ENCODE measurements around the gene ACTBL2.

The ACTBL2 gene

DNA sequence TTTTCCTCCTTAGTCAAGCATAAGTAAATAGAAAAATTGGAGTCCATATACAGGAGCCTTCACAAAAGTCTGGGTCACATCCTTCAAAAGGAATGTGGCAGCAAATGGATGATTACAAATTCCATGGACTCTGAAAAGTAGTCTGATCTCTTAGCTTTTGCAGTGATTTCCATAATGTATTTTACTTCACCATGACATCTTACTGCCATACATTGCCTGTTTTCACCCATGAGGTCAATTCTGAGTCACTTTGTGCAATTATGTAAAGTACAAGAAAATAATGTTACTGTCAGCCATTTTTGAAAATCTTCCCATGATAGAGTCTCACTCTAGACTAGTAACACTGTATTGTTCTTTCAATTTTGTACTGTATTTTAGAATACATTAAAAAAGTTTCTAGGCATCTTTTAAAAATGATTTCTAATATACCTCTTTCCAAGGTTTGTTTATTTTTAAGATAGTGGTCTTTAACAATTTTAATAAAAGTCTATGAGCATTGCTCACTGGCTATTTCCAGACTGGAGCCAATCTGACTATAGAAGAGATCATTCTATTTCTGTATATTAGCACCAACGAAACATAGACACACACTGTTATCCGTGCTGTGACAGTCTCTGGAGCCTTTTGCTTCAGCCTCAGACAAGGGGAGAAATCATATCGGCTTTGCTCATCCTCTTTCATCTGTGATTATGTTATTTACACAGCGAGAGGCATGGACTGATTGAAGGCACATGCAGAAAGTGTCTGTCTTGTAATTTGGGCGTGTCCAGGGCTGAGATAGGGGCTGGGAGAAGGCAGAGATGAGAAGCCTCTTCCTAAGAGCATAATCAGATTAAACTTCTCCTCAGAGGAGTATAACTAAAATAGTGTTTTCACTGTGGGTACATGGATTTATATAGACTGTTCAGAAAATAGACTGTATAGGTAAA, 22.9 kb upstream of the ACTBL2 start:
- no peaks in the 10 kb centered on the region for H3K36me3 Mint-ChIP-seq (ENCODE audit: low read depth)
- H3K27ac Mint-ChIP-seq: peak overlapping the region in 2 of 3 experiments; percentile 5 to 14
- H3K9me3 Mint-ChIP-seq: no peaks in the 10 kb centered on the region
- H3K27me3 Mint-ChIP-seq (ENCODE audit: low read depth): no peaks in the 10 kb centered on the region
- peaks cover 64% of the 10 kb centered on the region for H3K4me1 Mint-ChIP-seq
- TF ChIP-seq, protein P1, sequence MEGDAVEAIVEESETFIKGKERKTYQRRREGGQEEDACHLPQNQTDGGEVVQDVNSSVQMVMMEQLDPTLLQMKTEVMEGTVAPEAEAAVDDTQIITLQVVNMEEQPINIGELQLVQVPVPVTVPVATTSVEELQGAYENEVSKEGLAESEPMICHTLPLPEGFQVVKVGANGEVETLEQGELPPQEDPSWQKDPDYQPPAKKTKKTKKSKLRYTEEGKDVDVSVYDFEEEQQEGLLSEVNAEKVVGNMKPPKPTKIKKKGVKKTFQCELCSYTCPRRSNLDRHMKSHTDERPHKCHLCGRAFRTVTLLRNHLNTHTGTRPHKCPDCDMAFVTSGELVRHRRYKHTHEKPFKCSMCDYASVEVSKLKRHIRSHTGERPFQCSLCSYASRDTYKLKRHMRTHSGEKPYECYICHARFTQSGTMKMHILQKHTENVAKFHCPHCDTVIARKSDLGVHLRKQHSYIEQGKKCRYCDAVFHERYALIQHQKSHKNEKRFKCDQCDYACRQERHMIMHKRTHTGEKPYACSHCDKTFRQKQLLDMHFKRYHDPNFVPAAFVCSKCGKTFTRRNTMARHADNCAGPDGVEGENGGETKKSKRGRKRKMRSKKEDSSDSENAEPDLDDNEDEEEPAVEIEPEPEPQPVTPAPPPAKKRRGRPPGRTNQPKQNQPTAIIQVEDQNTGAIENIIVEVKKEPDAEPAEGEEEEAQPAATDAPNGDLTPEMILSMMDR (IDR thresholded peaks at IDR 0.05; ENCODE audit: unreplicated experiment in 3 of 3): no peak
- H3K4me3 Mint-ChIP-seq: no peak overlapping the region

DNA sequence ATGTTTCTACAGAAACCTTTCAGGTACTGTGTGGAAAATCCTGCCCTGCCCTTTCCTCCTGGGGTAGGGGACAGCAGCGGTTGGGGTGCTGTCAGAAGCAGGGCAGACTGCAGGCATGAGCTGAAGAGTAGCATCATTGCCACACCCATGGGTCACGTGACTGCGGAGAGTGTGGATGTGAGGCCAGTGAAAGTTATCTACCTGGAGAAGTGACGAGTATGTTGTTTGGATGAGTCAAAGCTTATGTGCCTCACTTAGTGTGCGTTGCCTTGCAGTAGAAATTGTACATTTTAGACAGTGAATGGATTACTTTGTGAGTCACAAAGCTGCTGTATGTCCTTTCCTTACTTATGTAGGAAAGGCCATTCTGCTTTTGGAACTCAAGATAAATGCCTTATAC, 21.7 kb upstream of the ACTBL2 start:
- Mint-ChIP-seq H3K36me3 (ENCODE audit: low read depth) (no peaks in the 10 kb centered on the region), H3K9me3 (no peaks in the 10 kb centered on the region), H3K27ac (peak overlapping the region; percentile 58 to 91 (median 74)), H3K4me3 (no peak overlapping the region), H3K4me1 (peaks cover 57% of the 10 kb centered on the region), H3K27me3 (ENCODE audit: low read depth) (no peaks in the 10 kb centered on the region)
- TF ChIP-seq, protein P1 (IDR thresholded peaks at IDR 0.05; ENCODE audit: unreplicated experiment in 3 of 3): no peak

DNA sequence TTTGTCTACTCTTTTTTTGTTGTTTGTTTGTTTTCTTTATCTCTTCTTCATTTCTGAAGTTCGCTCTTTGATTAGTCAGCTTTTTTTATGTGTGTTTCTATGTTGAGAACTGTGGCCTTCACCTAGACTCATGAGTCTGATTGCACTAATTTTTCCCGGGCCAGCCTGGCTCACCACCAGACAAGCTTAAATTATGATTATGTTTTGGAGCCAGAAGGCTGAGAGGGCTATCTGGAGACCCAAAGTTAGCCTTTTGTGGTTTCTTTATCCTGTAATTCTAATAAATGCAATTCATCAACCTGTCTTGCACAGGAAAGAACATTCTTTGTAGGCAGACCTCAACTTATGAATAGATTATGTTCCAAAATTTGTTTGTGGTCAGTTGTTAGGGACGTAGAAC, 20.8 kb upstream of the ACTBL2 start:
- TF ChIP-seq, protein P1 (IDR thresholded peaks at IDR 0.05; ENCODE audit: unreplicated experiment in 3 of 3): no peak
- peak overlapping the region; percentile 58 to 91 (median 74) for H3K27ac Mint-ChIP-seq
- H3K27me3 Mint-ChIP-seq (ENCODE audit: low read depth): no peaks in the 10 kb centered on the region
- no peaks in the 10 kb centered on the region for H3K36me3 Mint-ChIP-seq (ENCODE audit: low read depth)
- peak overlapping the region in 1 of 3 experiments; percentile 4 for H3K4me3 Mint-ChIP-seq
- no peaks in the 10 kb centered on the region for H3K9me3 Mint-ChIP-seq
- peaks cover 57% of the 10 kb centered on the region for H3K4me1 Mint-ChIP-seq

DNA sequence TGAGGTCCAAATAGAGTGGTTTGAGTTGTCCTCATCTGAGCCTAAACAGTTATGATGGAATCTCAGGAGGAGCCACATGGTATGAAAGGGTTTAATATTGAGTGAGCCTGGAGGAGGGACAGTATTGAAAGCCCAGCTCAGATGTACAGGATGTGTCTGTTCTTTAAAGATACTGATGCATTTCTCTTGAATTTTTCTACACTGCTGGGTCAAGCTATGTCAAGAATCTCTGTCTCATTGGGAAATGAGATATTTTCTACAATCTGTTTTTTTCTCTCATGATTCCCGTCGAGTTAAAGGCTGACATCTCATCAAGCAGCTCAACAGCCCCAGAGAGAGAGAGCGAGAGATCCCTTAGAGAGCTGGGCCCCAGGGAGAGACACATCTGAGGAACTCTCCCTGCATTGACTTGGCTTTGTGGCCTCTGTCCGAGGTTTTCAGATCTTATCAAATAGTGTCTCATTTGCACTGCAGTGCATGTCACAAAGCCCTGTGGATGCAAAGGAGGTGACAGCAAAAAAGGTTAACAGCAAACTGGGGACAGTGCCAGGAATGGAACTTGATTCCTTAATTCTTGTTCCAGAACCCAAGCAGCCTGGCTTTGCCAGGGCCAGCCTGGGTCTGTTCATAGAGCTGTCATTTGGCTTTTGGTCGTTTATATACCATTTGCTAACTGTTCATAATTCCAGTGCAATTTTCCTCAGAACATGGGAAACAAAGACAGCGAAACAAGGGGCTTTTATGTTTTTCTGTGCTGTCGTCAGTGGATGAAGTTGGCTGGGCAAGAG, 19.0 kb upstream of the ACTBL2 start:
- Mint-ChIP-seq H3K27me3 (ENCODE audit: low read depth) (no peaks in the 10 kb centered on the region), H3K27ac (peak overlapping the region; percentile 71 to 91 (median 83)), H3K4me1 (peaks cover 57% of the 10 kb centered on the region), H3K36me3 (ENCODE audit: low read depth) (no peaks in the 10 kb centered on the region), H3K4me3 (no peak overlapping the region), H3K9me3 (no peaks in the 10 kb centered on the region)
- TF ChIP-seq, protein P1 (IDR thresholded peaks at IDR 0.05; ENCODE audit: unreplicated experiment in 3 of 3): no peak

DNA sequence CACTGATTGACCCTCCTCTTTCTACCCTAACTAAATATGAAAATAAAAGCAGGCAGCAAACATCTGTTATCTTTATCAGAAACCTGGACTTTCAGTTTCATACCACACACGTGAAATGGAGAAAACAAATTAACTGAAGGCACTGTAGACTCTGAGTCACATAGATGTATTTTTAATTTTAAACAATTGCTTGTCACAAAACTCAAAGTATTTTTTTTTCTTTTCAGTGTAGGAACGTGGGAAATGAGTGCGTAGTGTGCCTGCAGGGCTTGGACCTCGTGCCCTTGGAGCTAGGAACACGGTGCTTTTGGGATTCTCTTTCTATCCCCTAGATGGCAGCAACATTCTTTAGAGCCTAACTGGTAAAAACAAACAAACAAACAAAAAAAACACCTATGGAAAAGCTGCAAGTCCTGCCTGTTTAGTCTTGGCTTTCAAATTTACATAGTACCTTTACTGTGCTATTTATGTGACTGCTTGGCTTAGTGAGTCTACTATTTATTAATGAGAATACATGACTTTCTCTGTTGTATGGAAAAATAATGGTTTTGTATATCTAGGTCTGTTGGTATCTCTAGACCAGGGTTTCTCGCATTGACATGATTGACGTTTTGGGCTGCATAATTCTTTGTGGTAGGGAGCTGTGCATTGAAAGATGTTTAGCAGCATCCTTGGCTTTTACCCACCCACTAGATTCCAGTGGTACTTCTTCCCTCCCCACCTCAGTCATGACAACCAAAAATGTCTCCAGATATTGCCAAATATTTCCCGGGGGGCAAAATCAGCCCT, 16.8 kb upstream of the ACTBL2 start:
- no peaks in the 10 kb centered on the region for H3K9me3 Mint-ChIP-seq
- H3K27ac Mint-ChIP-seq: peak overlapping the region; percentile 30 to 77 (median 77)
- peaks cover 4% of the 10 kb centered on the region for H3K27me3 Mint-ChIP-seq (ENCODE audit: low read depth)
- TF ChIP-seq, protein P1 (IDR thresholded peaks at IDR 0.05; ENCODE audit: unreplicated experiment in 3 of 3): peak; percentile 80 to 86 (median 82)
- peaks cover 54% of the 10 kb centered on the region for H3K4me1 Mint-ChIP-seq
- H3K4me3 Mint-ChIP-seq: no peak overlapping the region
- H3K36me3 Mint-ChIP-seq (ENCODE audit: low read depth): no peaks in the 10 kb centered on the region
